Hepatocyte (in vitro differentiated cells): ENCODE data around the gene SLX9. TPM values are rescaled to one million over a fixed set of nuclear protein-coding genes. Genes with fewer than 3 reads are reported as not detected.

Experiments used
- DNase-seq: peaks from one replicate; pipeline ENCODE4 v3.0.0-alpha.2; 2016; ENCODE audit warnings: low spot score
- H2AFZ ChIP-seq: fragments of 200-600 bp; sonication (generic); 2 replicates; pipeline ENCODE4 v1.6.0; 2016; ENCODE audit warnings: antibody characterized with exemption, mild to moderate bottlenecking
- H3K27ac ChIP-seq: fragments of 200-600 bp; sonication (generic); 2 replicates; pipeline ENCODE4 v1.5.1; 2016; ENCODE audit warnings: mild to moderate bottlenecking
- H3K27me3 ChIP-seq: fragments of 200-600 bp; sonication (generic); 2 replicates; pipeline ENCODE4 v1.6.1; 2016
- H3K36me3 ChIP-seq: fragments of 200-600 bp; sonication (generic); replicated peaks from 2 replicates; pipeline ENCODE4 v1.5.1; 2016; ENCODE audit warnings: low read depth; ENCODE audit not compliant: insufficient read depth
- H3K4me1 ChIP-seq: fragments of 200-600 bp; sonication (generic); 2 replicates; pipeline ENCODE4 v1.5.1; 2016; ENCODE audit warnings: mild to moderate bottlenecking, moderate library complexity; ENCODE audit not compliant: insufficient read depth
- H3K4me2 ChIP-seq: fragments of 200-600 bp; sonication (generic); 2 replicates; pipeline ENCODE4 v1.6.0; 2016
- H3K4me3 ChIP-seq: fragments of 200-600 bp; sonication (generic); 2 replicates; pipeline ENCODE4 v1.5.1; 2016; ENCODE audit warnings: mild to moderate bottlenecking
- H3K79me2 ChIP-seq: fragments of 200-600 bp; sonication (generic); 2 replicates; pipeline ENCODE4 v1.6.0; 2017; ENCODE audit warnings: mild to moderate bottlenecking
- H3K9me2 ChIP-seq: fragments of 200-600 bp; sonication (generic); replicated peaks from 2 replicates; pipeline ENCODE4 v1.6.0; 2017; ENCODE audit warnings: mild to moderate bottlenecking; ENCODE audit not compliant: insufficient read depth
- H3K9me3 ChIP-seq: fragments of 200-600 bp; sonication (generic); 2 replicates; pipeline ENCODE4 v1.5.1; 2016; ENCODE audit warnings: low read depth, mild to moderate bottlenecking
- H4K20me1 ChIP-seq: fragments of 200-600 bp; sonication (generic); 2 replicates; pipeline ENCODE4 v1.6.0; 2016; ENCODE audit warnings: mild to moderate bottlenecking; ENCODE audit not compliant: insufficient read depth, poor library complexity, severe bottlenecking
- EZH2 ChIP-seq: fragments of 200-600 bp; sonication (generic); IDR thresholded peaks from 2 replicates; pipeline ENCODE4 v1.6.1; 2016; ENCODE audit warnings: antibody characterized with exemption, mild to moderate bottlenecking, borderline replicate concordance
- EZH2phosphoT487 ChIP-seq: fragments of 200-600 bp; sonication (generic); IDR thresholded peaks from one replicate; pipeline ENCODE4 v1.6.1; 2018; ENCODE audit warnings: antibody characterized with exemption, mild to moderate bottlenecking, low read depth, moderate library complexity; ENCODE audit not compliant: unreplicated experiment, severe bottlenecking
- WGBS: methylation state at CpG from one replicate; pipeline ENCODE4 v1.1.6; 2016; ENCODE audit warnings: low lambda C conversion rate; ENCODE audit errors: missing lambda C conversion rate; 5-methylcytosine and 5-hydroxymethylcytosine counted together
- polyA plus RNA-seq: library from polyadenylated mRNA; unstranded; fragments of >200 nt; fragmentation: Nextera tagmentation; extraction: Ambion mirVana; gene quantifications from 2 replicates; pipeline ENCODE4 v1.2.1, GENCODE V29; 2016
- total RNA-seq: library from RNA; depleted of rRNA; stranded (reverse); fragments of >200 nt; gene quantifications from 2 replicates; pipeline ENCODE4 v1.2.3, GENCODE V29; 2014
- TF ChIP-seq, protein P1 (sequence below): fragments of 200-600 bp; sonication (generic); IDR thresholded peaks from 2 replicates; pipeline ENCODE4 v1.5.1; 2016; ENCODE audit warnings: antibody characterized with exemption, mild to moderate bottlenecking; ENCODE audit not compliant: poor library complexity

The SLX9 gene
- total and polyA plus RNA-seq, 2 experiments from 2014 or later: 16.3 to 33.2 TPM

DNA sequence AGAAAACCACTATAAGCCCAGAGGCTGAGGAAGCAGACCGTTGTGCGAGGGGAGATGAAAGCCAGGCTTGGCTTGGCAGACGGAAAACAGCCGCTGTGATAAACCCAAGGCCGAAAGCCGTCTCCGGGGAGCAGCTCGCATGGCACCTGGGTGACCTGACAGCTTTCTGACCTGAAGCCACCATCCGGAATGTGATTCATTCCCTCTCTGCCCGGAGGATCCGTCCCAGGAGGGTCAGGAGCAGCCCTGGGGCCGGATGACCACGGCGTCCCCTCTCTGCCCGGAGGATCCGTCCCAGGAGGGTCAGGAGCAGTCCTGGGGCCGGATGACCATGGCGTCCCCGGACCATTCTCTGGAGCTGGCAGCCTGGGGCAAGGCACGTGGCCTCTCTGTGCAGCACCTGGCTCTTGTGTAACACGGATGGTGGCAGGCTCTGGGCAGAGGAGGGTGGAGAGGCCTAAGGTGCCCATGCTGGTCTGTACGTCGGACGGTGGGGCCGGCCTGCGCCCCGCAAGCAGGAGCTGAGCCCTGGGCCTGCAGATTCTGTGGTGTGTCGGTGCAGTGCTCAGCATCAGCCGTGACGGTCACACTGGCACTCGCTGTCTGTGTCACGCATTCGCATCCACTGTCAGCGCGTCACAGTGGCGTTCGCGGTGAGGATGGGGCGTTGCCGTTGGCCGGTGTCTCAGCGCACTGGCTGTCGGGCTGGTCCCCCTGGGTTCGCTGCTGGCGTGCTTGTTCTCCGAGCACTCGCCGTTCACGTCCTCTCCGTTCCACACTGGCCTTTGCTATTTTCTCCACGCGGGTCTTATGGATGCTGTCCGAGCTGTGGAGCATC, 50.3 kb downstream of the SLX9 start:
- no peak for DNase-seq
- H3K4me1 ChIP-seq: peaks cover 23% of the 10 kb centered on the region
- H3K36me3 ChIP-seq: no peaks in the 10 kb centered on the region
- no peaks in the 10 kb centered on the region for H3K79me2 ChIP-seq
- WGBS: 79% methylated on average over 53 of the region's 53 CpGs
- H3K9me3 ChIP-seq: no peaks in the 10 kb centered on the region
- H3K27ac ChIP-seq: peak overlapping the region; percentile 46
- no peaks in the 10 kb centered on the region for H3K27me3 ChIP-seq
- no peak overlapping the region for H3K4me3 ChIP-seq
- no peak for TF ChIP-seq EZH2
- TF ChIP-seq, protein P1, sequence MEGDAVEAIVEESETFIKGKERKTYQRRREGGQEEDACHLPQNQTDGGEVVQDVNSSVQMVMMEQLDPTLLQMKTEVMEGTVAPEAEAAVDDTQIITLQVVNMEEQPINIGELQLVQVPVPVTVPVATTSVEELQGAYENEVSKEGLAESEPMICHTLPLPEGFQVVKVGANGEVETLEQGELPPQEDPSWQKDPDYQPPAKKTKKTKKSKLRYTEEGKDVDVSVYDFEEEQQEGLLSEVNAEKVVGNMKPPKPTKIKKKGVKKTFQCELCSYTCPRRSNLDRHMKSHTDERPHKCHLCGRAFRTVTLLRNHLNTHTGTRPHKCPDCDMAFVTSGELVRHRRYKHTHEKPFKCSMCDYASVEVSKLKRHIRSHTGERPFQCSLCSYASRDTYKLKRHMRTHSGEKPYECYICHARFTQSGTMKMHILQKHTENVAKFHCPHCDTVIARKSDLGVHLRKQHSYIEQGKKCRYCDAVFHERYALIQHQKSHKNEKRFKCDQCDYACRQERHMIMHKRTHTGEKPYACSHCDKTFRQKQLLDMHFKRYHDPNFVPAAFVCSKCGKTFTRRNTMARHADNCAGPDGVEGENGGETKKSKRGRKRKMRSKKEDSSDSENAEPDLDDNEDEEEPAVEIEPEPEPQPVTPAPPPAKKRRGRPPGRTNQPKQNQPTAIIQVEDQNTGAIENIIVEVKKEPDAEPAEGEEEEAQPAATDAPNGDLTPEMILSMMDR: no peak
- no peak for TF ChIP-seq EZH2phosphoT487
- no peak overlapping the region for H2AFZ ChIP-seq
- no peak overlapping the region for H3K4me2 ChIP-seq
- H4K20me1 ChIP-seq: no peaks in the 10 kb centered on the region
- H3K9me2 ChIP-seq: no peaks in the 10 kb centered on the region

DNA sequence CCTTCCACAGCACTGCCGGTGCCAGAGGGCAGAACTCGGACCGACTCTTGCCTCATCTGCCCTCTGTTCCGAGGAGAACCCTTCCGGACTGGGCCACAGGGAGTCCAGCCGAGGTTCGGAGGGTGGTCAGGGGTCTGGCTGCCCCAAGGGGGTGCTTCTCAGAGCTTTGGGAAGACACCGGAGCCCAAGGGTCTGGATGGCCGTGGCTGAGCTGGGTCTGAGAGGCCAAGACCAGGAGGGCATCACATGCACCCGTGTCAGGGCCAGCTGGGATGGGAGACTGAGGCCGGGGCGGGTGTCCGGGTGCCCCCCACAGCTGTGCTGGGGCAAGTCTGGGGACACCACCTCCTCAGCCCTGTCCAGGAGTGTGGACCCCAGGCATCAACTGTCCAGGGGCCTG, 51.1 kb downstream of the SLX9 start:
- H3K36me3 ChIP-seq: no peaks in the 10 kb centered on the region
- H3K27ac ChIP-seq: no peak overlapping the region
- H3K9me2 ChIP-seq: no peaks in the 10 kb centered on the region
- no peaks in the 10 kb centered on the region for H3K9me3 ChIP-seq
- no peak overlapping the region for H3K4me3 ChIP-seq
- TF ChIP-seq EZH2: no peak
- no peak for TF ChIP-seq EZH2phosphoT487
- TF ChIP-seq, protein P1: no peak
- H3K27me3 ChIP-seq: no peaks in the 10 kb centered on the region
- 96% methylated on average over 10 of the region's 13 CpGs for WGBS
- DNase-seq: no peak
- H2AFZ ChIP-seq: no peak overlapping the region
- no peaks in the 10 kb centered on the region for H4K20me1 ChIP-seq
- H3K4me1 ChIP-seq: peaks cover 16% of the 10 kb centered on the region
- no peak overlapping the region for H3K4me2 ChIP-seq
- H3K79me2 ChIP-seq: no peaks in the 10 kb centered on the region

DNA sequence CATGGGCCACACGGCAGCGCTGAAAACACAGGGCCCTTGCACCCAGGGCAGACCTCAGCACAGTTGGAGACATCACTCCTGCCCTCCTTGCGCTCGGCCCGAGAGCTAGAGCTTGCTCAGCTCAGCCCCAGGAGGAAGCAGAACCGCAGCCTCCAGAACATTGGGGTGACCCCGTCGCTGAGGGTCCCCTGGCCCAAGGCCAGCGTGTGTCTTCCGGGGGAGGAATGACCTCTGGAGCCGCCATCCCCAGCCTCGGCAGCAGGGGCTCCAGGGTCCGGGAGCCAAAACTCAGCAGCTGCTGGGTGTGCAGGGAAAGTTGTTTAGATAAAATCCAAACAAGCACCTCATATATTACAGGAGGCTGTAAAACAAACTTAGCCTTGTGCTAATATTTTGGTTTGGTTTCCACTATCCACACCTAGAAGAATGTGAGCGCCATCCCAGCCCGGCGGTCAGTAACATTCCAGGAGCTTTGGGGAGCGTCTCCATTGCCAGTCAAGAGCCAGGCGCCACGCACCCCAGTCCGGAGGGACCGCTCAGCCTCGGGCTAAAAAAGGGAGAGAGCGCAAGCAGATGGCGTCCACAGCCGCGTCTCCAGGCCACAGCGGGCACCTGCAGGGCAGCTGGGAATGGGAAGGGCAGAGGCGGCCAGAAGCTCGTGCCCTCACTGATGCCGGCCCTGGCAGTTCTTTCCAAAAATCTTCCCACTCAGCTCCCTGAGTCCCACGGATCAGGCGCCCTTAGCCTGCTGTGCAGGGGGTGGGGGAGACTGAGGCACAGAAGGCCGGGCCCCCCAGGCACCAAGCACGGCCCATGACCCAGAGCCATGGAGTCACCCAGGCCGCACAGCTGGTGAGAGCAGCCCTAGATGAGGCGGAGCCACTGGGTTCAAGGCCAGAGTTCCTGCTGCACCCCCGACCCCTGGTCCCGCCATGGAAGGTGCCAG, 52.0 kb downstream of the SLX9 start:
- Histone ChIP-seq H3K4me2 (peak overlapping the region; percentile 41), H3K9me2 (no peaks in the 10 kb centered on the region), H2AFZ (no peak overlapping the region), H3K27ac (no peak overlapping the region), H3K36me3 (no peaks in the 10 kb centered on the region), H3K4me3 (no peak overlapping the region), H3K27me3 (no peaks in the 10 kb centered on the region), H3K9me3 (no peaks in the 10 kb centered on the region), H3K4me1 (peaks cover 16% of the 10 kb centered on the region), H4K20me1 (no peaks in the 10 kb centered on the region), H3K79me2 (no peaks in the 10 kb centered on the region)
- TF ChIP-seq, protein P1: peak; percentile 4
- TF ChIP-seq EZH2: no peak
- peak; percentile 80 for TF ChIP-seq EZH2phosphoT487
- 71% methylated on average over 38 of the region's 38 CpGs for WGBS
- no peak for DNase-seq
